ENCODE data around the gene CMBL. TPM values are rescaled to one million over a fixed set of nuclear protein-coding genes. Genes with fewer than 3 reads are reported as not detected.

CMBL gene
- total and polyA plus RNA-seq, 2 of the 13 experiments (the other 11 are each of a cell fraction or from before 2014, with no cell fraction given), result 11.5 to 17.0 TPM

- peak; percentile 32; the same call in 1 of the 2 replicates for TF ChIP-seq TFE3 (CRISPR knock-in tag; IDR thresholded peaks at IDR 0.05)
- TF ChIP-seq KLF15 (CRISPR knock-in tag; IDR thresholded peaks at IDR 0.05; ENCODE audit: borderline replicate concordance), result no peak
- TF ChIP-seq PTBP1 (IDR thresholded peaks at IDR 0.05; ENCODE audit: low read depth, low read length, poor library complexity, severe bottlenecking), result no peak
- TF ChIP-seq ARNT2 (CRISPR knock-in tag; IDR thresholded peaks at IDR 0.05; ENCODE audit: low read depth), result peak; percentile 66
- no peak for TF ChIP-seq AHR (CRISPR knock-in tag; IDR thresholded peaks at IDR 0.05)
- TF ChIP-seq ZNF629 (CRISPR knock-in tag; conservative IDR thresholded peaks at IDR 0.05), result no peak
- 0 out of 2 replicates have a peak, but pooled peaks have one; percentile 50 for TF ChIP-seq FOXJ3 (CRISPR knock-in tag; IDR thresholded peaks at IDR 0.05; ENCODE audit: borderline replicate concordance)
- no peak for TF ChIP-seq ZNF614 (CRISPR knock-in tag; IDR thresholded peaks at IDR 0.05; ENCODE audit: borderline replicate concordance)
- TF ChIP-seq FOXP1 (IDR thresholded peaks at IDR 0.05), result no peak
- no peak for TF ChIP-seq FOXP1 (CRISPR knock-in tag; IDR thresholded peaks at IDR 0.05)
- peak; percentile 88 for TF ChIP-seq DBP (CRISPR knock-in tag; IDR thresholded peaks at IDR 0.05; ENCODE audit: not compliant biosample characterization)
- no peak for TF ChIP-seq ZNF512 (CRISPR knock-in tag; IDR thresholded peaks at IDR 0.05)
- no peak for TF ChIP-seq NR2F2 (IDR thresholded peaks at IDR 0.05; ENCODE audit: borderline replicate concordance, low read depth)
- TF ChIP-seq, protein P1, sequence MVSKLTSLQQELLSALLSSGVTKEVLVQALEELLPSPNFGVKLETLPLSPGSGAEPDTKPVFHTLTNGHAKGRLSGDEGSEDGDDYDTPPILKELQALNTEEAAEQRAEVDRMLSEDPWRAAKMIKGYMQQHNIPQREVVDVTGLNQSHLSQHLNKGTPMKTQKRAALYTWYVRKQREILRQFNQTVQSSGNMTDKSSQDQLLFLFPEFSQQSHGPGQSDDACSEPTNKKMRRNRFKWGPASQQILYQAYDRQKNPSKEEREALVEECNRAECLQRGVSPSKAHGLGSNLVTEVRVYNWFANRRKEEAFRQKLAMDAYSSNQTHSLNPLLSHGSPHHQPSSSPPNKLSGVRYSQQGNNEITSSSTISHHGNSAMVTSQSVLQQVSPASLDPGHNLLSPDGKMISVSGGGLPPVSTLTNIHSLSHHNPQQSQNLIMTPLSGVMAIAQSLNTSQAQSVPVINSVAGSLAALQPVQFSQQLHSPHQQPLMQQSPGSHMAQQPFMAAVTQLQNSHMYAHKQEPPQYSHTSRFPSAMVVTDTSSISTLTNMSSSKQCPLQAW (CRISPR knock-in tag; IDR thresholded peaks at IDR 0.05), result peak; percentile 65
- TF ChIP-seq IKZF4 (CRISPR knock-in tag; IDR thresholded peaks at IDR 0.05; ENCODE audit: borderline replicate concordance, low read depth, not compliant biosample characterization), result peak; percentile 18
- TF ChIP-seq, protein P2, sequence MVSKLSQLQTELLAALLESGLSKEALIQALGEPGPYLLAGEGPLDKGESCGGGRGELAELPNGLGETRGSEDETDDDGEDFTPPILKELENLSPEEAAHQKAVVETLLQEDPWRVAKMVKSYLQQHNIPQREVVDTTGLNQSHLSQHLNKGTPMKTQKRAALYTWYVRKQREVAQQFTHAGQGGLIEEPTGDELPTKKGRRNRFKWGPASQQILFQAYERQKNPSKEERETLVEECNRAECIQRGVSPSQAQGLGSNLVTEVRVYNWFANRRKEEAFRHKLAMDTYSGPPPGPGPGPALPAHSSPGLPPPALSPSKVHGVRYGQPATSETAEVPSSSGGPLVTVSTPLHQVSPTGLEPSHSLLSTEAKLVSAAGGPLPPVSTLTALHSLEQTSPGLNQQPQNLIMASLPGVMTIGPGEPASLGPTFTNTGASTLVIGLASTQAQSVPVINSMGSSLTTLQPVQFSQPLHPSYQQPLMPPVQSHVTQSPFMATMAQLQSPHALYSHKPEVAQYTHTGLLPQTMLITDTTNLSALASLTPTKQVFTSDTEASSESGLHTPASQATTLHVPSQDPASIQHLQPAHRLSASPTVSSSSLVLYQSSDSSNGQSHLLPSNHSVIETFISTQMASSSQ (IDR thresholded peaks at IDR 0.05; ENCODE audit: low read depth), result no peak
- TF ChIP-seq, protein P2 (CRISPR knock-in tag; IDR thresholded peaks at IDR 0.05; ENCODE audit: borderline replicate concordance), result 0 out of 2 replicates have a peak, but pooled peaks have one; percentile 56
- TF ChIP-seq ONECUT2 (CRISPR knock-in tag; IDR thresholded peaks at IDR 0.05), result 0 out of 2 replicates have a peak, but pooled peaks have one; percentile 46
- no peak for TF ChIP-seq NFRKB (IDR thresholded peaks at IDR 0.05)
- no peak for TF ChIP-seq HMG20A (CRISPR knock-in tag; IDR thresholded peaks at IDR 0.05; ENCODE audit: borderline replicate concordance)
Observed at GRCh38 chr5:10249948-10250805, 57.5 kb downstream of the CMBL start, which contains the start of gene CCT5 (continued).

Data from HepG2 (cell line).